Left forelimb (tissue), 1 donor: ENCODE results near the gene NTN4.
"Not testable (repeated sequence)": the region's sequence is repeated elsewhere in the genome, so short reads cannot be mapped to it uniquely, and the experiment has no call there.

ENCODE experiments used
- DNase-seq: peaks from one replicate; pipeline ENCODE4 v3.0.0-alpha.2; 2018; ENCODE audit warnings: low spot score

The NTN4 gene

GRCh38 chr12:95746062-95746461 is 44.5 kb downstream of the NTN4 start:
- DNase-seq, result not testable (repeated sequence)

- no peak for DNase-seq
These were observed 48.0 kb downstream of the NTN4 start for GRCh38 chr12:95742586-95742985.

GRCh38 chr12:95741635-95742034 is 48.9 kb downstream of the NTN4 start:
- DNase-seq, result no peak

DNA sequence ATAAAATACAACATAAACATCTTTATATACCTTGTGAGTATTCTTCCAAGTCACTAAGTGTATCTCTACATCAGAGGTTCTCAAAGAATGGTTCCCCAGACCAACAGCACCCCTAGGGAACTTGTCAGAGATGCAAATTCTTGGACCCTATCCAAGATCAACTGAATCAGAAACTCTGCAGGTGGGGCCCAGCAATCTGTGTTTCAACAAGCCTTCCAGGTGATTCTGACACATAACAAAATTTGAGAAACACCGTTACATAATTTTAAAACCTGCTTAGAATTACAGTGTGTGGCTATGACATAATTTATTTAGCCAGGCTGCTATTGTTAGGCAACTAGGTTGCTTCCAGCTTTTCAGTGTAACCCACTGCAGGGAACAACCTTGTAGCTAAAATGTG is 49.8 kb downstream of the NTN4 start:
- no peak for DNase-seq

GRCh38 chr12:95739561-95740313 is 50.8 kb downstream of the NTN4 start:
- DNase-seq, result peak; percentile 67

DNA sequence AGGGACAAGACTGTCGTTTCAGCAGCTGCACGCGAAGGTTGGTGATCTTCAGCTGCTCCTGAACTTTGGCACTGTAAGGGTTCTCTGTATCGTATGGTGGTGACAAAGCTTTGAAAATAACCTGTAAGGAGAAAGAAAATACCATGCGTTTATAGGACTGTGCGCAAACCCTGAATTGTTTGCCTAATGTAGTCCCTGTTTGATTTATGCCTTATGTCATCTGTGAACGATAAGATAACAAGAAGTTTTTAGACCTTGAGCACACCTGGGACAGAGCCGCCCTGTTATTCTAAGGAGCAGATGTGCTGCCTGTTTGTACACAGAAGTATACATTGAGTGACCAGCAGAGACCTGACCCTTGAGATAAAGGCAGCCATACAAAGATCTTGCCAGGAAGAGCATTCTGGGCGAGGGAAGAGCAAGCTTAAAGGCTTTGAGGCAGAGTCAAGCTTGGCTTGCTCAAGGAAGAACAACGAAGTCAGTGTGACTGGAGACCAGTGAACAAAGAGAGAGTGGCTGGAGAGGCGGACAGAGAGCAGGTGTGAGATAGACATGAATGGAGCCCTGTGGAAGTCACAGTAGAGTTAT is 52.4 kb downstream of the NTN4 start:
- DNase-seq, result no peak

GRCh38 chr12:95736631-95737030 is 53.9 kb downstream of the NTN4 start:
- no peak for DNase-seq

GRCh38 chr12:95735728-95736127 is 54.8 kb downstream of the NTN4 start:
- DNase-seq, result not testable (repeated sequence)

DNA sequence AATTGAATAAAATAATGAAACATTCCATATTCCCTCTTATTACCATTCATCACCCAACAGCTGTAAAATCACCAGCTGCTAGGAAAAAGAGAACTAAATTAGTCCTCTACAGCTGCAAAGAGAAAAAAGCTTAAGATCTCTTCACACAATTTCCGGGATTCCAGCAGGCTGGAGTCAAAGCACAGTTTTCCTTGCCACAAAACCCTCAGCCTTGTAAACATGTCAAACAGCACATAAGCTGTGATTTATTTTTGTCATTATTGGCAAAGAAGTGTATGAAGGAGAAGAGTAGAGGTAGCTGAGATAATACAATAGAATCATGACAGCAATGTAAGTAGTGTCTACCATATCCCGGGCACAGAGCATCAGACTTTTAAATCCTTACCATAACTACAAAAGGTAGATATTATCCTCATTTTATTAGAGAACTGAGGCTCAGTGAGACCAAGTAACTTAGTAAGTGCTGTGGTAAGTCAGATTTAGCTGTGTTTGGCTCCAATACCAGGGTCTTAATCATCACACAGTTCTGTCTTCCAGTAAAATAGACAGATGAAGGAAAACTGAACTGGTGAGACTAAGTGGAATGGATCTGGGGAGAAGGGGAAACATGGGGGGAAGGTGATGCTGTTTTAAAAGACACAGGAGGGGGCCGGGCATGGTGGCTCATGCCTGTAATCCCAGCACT is 57.3 kb downstream of the NTN4 start:
- DNase-seq, result no peak

DNA sequence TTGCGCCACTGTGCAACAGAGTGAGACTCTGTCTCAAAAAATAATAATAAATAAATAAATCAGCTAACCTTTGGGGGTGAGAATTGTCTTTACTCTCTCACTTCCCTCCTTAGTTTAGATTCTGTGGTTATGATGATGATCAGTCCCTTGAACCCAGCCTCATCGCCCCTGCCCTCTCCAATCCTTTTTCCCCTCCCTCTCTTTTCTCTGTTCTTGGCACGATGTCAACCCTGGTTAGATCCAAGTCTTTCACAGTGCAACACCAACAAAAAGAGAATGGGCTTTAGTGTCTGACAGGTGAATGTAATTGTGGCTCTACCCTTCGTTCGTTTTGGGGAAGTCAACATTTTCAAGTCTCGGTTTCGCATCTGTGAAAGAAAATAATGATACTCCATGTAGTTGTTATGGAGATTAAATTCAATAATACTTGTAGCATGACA is 59.0 kb downstream of the NTN4 start:
- DNase-seq, result no peak

DNA sequence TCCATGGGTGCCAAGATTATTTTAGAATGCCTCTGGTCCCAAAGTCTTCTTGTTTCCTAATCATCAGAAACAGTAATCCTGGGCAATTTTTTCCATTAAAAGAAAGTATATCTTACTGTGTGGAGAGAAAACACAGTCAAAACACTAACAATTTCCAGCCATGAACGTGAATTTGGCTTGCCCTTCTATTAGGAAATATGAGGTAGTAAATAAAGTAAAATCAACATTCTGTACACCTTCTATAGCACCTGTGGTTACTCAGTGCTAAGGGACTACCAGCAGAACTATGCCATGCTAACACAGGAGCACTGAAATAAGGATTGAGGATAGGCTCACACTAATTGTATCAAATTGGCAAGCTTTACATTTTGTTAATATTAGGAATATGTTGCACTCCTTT is 60.1 kb downstream of the NTN4 start:
- no peak for DNase-seq

DNA sequence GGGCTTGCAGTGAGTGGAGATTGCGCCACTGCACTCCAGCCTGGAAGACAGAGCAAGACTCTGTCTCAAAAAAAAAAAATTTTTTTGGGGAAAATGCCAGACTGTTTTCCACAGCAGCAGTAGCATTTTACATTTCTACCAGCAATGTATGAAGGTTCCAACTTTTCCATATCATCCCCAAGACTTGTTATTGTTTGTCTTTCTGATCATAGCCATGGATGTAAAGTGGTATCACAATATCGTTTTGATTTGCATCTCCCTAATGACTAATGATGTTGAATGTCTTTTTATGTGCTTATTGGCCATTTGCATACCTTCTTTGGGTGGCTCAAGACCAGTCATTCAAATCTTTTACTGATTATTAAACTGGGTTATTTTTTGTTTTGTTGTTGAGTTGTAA is 63.7 kb downstream of the NTN4 start:
- no peak for DNase-seq

DNA sequence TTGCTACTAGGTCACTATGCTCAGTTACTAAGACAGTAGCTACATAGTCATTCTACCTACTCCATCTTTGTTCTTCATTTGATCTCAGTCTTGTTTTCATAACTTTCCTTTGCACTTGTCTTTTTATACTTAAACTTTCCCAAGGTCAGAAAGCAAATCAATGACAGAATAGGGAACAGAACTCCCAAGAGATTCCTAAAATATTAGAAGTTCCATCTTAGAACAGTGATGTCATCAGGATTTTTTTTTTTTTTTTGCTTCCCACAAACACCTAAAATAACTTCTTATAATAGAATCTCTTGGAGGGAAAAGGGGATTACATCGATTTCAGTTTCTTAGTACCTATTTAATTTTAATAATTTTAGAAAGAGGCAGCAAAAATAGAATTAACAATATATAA is 65.8 kb downstream of the NTN4 start:
- no peak for DNase-seq

GRCh38 chr12:95723693-95724384 is 66.7 kb downstream of the NTN4 start:
- DNase-seq, result no peak

DNA sequence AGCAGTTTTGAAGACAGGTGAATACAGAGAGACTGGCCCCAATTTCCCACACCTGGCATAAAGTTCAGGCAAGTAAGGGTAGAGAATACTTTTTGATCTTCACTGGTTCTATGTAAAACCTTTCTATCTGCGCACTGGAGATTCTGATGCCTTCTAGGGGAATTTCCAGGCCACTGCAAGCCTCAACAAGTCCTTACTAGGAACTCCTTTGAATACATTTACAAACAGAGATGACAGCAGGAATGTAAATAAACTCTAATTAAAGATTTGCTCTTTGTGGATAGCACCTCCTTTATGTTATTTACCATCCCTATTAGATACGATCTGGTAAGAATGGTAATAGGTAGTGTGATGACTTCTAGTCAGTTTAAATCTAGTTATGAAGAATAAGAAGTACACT is 69.2 kb downstream of the NTN4 start:
- DNase-seq, result no peak

- DNase-seq, result no peak
These were observed 70.4 kb downstream of the NTN4 start for GRCh38 chr12:95720146-95720545.

GRCh38 chr12:95718772-95719171 is 71.8 kb downstream of the NTN4 start:
- no peak for DNase-seq

GRCh38 chr12:95718006-95718431 is 72.5 kb downstream of the NTN4 start:
- DNase-seq, result no peak

DNA sequence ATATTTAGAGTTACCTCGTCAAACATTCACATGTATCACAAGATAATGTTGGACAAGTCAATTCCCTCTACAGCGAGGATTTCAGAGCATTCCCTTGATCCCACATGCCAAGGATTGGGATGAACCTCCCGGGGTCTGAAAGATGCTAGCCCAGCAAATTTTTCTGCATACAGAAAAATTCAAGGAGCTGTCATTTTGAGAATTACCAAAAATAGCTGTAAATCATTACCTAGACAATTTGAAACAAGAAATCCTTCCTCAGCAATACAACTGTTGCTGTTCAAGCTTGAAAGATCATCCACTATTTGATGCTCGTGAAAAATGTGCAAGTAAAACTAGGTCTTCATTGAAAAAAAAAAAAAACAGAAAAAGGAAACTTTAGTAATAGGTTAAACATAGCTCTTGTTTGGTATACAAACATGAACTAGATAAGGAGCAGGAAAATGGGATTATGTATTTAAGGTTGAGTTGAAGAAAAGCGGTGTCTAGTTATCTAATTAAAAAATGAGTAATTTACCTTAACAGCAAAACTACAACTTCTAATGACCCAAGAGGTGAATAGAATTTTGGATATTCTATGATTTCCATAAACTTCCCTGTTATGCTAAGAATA is 73.1 kb downstream of the NTN4 start:
- DNase-seq, result no peak

GRCh38 chr12:95715177-95715576 is 75.4 kb downstream of the NTN4 start:
- no peak for DNase-seq

GRCh38 chr12:95712269-95712668 is 78.3 kb downstream of the NTN4 start:
- DNase-seq, result no peak

GRCh38 chr12:95710386-95710785 is 80.2 kb downstream of the NTN4 start:
- no peak for DNase-seq
